ELF-1 (cell line): ENCODE measurements around the gene RIMS1.

Source experiments
- DNase-seq: peaks from one replicate; pipeline ENCODE4 v3.0.0-alpha.2; 2016; ENCODE audit warnings: low read depth, low spot score

The RIMS1 gene

DNA sequence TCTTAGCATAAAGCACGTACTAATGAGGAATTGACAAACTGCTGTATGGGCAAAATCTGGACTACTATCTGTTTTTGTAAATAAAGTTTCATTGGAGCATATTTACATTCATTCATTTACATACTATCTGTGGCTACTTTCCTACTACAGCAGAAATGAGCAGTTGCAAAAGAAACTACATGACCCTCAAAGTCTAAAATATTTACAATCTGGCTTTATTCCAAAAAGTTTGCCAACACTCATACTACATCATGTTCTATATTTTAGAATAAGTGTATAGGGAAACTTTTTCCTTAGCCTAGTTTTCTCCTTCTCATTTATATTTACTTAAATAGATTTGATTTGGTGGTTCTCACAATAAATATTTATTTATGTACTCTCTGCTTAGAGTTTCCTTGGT lies 208.2 kb downstream of the RIMS1 start:
- no peak for DNase-seq

DNA sequence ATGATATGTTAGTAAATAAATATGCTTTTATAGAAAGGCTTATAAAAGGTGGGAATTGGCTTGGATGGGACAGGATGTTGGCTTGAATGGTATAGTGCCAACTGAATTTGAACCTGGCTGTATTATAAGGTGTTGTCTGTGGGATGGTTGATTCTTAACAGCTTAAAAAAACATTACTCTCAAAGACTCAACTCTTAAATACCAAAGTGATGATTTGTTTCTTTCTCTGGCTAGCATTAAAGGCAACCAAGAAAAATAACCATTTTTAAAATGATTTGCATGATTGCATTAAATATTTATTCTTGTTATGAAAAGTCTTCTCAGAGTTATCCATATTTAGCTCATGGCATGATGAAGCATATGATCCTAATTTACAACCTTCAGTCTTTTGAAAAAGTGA lies 216.2 kb downstream of the RIMS1 start:
- DNase-seq = no peak

DNA sequence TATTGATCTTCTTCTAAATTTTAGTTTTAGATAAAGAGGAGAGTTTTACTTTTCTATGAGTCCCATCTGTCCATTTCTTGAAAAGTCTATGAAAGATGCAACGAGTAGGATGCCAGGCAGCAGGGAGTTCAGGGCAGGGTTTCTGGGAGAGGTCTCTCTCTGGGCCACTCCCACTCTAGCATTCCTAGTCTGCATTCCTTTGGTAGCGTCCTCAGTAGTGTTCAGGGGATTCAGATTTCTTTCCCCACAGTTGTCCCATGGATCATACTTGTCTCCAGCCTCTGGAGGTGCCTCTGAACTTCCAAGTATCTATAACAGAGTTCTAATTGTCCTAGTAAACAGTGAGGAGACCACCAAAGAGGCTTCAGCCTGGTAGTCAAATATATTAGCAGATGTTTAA lies 225.3 kb downstream of the RIMS1 start:
- peak; percentile 2 for DNase-seq

DNA sequence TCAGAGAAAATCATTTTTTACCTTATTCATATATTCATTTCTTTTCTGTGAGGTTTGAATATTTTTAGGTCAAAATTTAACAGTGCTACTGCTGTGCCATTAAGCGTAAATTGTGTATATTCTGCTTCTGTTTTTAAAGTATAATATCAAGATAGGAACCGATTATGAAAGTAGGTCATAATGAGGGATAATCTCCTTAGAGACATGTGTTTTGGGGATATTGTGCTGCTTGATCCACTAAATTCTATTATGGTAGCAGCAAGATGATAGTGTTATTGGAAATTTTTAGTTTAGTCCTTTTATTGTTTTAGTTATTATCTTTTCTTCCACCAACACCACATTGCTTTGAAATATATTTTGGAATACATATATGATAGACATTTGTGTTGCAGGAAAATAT lies 244.0 kb downstream of the RIMS1 start:
- no peak for DNase-seq

DNA sequence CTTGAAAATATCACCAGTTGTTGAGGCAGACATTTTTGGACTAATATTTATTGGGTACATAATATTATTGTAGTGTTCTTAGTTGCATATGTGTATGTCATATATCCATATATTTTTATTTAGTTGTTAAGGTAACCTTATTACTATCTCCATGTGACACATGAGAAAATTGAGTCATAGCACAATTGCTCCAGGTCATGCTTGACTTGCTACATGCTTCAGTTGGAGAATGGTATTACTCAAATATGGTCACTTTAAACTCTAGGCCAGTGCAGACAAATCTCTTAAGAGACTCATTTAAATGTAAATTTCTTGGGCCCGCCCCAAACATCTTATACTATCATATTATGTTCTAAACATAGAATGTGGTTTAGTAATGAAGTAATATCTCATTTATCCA lies 246.1 kb downstream of the RIMS1 start:
- no peak for DNase-seq

DNA sequence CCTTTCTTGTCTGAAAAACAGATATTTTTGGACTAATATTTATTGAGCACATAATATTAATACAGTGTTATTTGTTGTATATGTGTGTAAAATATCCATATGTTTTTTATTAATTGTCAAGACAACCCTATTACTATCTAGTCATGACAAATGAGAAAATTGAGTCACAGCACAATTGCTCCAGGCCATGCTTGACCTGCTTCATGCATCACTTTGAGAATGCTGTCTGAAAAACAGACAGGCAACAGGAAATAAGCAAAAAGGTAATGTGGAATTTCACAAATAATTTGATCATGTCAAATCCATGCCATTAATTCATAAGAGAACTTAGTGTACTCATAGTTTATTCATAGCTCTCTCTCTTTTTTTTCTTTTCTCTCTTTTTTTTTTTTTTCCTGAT lies 246.5 kb downstream of the RIMS1 start:
- DNase-seq = no peak

DNA sequence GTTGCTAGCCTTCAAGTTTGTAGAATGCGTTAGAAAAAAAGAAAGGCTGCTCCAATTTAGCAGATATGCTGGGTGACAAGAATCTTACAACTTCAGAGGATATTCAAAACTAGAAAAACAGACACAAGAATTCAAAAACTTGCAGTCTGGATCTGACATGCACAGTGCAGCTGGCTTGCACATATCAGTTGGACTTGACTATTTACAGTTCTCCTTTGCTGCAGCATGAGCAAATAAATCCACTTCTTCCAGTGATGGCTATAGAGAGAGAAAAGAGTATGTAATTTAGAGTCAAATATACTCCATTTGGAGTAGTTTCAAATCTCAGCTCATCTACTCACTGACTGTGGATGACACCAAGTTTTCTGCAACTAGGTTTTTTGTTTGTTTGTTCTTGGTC lies 247.0 kb downstream of the RIMS1 start:
- DNase-seq = no peak

DNA sequence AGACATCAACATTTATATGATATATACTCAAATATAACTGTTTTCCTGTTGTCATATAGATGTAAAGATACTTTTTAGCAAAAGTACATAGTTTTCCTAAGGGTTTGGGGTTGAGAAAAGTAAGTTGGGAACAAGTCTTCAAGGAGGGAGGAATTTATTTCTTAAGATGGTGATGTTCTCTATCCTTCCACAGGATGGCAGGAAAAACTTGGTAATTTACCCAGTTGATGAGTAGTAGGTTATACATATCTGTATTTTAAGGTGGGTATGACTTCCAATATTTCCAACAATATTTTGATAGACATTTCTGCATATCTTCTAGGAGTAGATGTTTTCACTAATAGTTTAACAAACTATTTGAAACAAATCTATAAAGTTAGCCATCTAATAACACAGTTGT lies 254.4 kb downstream of the RIMS1 start:
- no peak for DNase-seq

DNA sequence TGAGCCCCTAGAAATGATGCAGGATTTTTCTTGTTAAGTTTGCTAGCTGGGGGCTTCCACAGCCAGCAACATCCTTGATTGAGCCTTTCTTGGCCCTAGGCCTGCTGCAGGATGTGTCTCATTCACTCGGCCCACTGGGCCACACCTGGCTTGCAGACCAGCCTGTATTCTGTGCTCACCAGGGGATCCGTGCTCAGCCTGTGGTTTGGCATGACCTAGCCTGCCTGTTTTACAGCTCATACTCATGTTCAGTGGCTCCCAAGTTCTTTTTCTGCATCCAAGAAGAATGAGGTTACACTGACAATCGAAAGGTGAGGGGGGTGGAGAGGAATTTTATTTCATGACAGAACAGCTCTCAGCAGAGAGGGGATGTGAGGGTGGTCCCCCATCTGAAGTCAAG lies 263.4 kb downstream of the RIMS1 start:
- no peak for DNase-seq

DNA sequence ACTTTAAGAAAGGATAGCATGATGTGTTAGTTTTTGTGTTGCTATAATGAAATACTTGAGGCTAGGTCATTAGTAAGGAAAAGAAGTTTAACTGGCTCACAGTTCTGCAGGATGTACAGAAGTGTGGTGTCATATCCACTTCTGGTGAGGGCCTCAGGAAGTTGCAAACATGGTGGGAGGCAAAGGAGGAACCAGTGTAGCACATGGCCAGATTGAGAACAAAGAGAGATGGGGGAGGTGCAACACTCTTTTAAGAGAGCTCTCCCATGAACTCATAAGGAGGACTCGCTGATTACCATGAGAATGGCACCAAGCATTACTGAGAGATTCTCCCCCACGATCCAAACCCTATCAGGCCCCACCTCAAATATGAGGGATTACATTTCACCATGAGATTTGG lies 265.4 kb downstream of the RIMS1 start:
- DNase-seq = no peak

DNA sequence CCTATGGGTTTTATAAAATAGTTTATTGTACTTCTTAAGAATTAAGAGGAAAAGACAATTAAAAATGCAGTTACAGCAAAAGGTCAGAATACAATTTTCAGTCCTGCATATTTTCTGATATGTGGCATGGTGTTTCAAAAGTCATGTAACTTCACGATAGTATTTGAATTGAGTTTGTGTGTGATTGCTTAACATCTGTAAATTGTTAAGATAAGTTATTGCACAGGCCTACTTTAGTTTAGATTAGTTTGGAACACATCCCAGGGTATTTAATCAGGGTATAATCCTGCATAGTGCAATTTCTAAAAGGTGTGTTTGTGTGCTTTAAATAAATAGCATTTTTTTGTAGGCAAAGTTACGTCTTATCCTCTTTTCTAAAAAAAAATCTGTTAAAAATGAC lies 289.6 kb downstream of the RIMS1 start:
- no peak for DNase-seq

DNA sequence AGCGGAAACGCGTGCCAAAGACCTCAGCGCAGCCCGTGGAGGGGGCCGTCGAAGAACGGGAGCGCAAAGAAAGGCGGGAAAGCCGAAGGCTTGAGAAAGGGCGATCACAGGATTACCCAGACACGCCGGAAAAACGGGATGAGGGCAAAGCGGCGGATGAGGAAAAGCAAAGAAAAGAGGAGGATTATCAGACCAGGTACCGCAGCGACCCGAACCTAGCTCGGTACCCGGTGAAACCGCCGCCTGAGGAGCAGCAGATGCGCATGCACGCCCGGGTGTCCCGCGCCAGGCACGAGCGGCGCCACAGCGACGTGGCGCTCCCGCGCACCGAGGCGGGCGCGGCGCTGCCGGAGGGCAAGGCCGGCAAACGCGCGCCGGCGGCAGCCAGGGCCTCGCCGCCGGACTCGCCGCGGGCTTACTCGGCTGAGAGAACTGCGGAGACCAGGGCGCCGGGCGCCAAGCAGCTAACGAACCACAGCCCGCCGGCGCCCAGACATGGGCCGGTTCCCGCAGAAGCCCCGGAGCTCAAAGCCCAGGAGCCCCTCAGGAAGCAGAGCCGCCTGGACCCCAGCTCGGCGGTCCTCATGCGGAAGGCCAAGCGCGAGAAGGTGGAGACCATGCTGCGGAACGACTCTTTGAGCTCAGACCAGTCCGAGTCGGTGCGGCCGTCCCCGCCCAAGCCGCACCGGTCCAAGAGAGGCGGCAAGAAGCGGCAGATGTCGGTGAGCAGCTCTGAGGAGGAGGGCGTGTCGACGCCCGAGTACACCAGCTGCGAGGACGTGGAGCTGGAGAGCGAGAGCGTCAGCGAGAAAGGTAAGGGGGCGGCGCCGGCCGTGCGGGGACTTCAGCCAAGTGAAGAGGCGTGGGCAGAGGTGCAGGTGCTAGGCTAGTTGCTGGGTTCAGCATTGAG lies 296.2 kb downstream of the RIMS1 start:
- DNase-seq = peak; percentile 81

DNA sequence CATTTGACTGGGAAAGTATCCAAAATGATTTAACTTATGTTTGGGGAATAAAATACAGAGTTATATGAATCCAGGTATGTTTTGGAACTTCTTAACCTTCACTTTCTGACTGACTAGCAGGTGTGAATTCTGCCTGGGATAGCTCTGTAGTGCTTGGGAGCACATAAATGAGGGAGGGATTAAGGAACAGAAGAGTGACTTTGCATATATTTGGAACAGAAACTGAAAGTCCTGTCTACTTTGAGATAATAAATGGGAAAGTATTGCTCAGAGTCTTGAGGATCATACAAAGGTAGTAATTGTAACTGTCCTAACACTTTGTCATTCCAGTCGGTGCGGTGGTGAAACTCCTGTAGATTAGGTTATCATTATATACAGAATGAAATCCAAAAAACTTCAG lies 317.6 kb downstream of the RIMS1 start:
- no peak for DNase-seq

DNA sequence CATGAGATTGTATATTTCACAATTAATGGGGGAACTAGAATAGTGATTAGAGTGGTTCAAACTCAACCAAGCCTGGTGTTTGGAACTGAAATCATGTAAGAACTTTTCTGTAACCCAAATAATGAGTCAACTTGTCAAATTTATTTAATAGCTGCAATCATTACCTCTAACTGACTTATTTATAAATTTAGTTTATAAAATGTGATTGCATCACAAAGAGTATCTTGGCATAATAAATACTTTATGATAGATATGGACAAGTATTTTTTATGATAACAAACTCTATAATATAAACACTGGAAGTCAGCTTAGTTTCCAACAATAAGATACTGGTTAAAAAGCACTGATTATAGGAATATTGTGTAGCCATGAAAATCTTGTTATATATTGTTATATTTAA lies 319.1 kb downstream of the RIMS1 start:
- DNase-seq = no peak

DNA sequence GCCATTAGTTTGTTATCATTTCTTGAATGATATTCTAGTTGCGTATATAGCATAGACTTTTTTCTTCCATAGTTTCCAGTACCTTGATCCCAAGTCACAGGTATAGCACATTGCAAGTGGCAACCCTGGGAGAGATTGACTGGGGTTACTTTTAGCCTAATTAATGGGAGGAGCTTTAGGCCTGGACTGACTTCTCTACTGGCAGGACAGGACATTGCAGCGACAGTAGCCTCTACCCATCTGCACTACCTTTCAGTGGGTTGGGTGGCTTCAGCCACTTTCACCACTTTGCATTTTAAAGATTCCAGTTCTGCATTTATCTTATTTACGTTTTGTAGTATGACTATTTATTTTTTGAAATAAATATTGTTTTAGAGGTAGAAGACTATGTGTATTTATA lies 320.3 kb downstream of the RIMS1 start:
- DNase-seq = peak; percentile 6

DNA sequence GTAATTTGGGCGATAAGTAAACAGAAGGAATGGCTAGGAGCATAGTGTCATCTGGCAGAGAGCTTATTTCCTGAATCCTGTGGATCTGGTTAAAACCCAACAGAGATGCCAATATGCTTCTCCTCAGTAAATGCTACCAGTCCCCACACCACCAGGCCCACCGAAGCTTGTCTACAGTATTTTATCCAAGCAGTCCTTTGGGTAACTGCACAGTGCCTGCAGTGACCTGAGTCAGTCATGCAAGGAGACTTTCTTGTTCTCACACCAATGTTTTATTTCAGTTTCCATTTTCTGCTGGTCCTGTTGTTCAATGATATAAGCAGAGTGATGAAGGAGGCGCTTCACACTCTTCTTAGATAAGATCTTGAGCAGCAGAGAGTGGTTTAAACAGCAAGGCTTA lies 326.3 kb downstream of the RIMS1 start:
- DNase-seq = no peak

DNA sequence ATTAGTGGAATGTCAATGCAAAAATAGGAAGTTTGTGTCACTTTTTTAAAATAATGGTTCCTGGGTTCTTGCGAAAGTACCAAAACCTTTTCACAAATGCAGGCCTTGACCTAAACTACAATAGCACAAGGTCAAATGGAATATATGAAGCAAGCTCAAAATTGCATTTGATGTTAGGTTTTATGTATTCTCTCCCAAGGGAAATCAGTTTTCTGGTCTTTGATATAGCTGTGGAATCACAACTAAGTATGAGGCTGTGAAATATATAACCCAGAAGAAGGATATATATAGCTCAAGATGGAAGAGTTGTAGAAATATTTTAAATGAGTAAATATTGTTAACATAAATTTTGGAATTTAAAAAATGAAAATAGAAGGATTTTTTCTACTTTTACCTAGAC lies 327.3 kb downstream of the RIMS1 start:
- DNase-seq = no peak

DNA sequence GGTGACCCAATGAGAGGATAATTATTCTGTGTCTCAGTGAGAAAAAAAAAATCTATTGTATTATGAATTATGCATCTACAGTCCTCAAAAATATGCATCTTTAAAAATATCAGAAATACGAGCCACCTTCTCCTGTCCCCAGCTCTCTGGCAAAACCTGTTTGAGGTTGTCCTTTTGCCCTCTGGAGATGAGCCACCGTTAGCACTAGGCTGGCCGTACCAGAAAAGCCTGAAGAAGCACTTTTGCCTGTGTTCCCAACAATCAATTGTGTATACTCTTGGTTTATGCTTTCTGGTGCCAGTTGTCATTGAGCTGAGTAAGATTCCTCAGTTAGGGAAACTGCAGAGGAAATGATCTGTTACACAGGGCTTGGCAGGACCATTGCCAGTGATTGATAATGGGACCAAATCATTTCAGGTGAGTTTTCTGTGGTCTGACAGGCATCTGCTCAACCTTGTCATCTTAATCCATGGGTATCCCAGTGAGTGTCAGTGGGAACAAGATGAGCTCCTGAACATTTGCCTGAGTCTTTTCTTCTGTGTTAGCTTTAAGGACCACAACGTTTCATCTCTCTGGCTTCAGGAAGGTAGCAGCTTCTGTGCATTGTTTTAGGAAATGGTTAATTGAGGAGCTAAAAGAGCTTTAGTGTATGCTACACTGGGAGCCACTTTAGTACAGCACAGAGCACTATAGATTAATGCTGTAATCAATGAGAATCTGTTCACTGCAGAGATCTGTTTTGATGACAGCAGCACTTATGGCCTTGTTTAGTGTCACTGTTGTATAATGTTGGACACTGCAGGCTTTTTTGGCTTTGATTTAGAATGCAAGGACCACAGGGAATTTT lies 330.1 kb downstream of the RIMS1 start:
- DNase-seq = peak; percentile 57

DNA sequence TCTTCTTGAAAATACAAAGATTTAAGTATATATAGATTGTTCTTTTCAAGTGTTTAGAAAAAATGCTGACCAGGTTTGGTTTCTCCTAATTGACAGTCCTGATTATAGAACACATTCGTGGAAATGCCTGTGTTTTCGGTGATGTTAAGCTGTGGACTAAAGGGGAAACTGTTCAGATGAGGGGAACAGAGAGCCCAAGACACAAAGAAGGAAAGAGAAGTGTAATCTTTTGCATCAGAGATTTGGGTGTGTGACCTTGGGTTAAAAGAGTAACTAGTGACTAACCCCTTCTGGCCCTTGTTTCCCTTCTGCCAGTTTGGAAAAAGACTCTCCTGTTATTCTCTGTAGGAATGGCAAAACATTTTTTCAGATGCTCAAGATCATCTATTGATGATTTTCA lies 331.3 kb downstream of the RIMS1 start:
- DNase-seq = no peak

DNA sequence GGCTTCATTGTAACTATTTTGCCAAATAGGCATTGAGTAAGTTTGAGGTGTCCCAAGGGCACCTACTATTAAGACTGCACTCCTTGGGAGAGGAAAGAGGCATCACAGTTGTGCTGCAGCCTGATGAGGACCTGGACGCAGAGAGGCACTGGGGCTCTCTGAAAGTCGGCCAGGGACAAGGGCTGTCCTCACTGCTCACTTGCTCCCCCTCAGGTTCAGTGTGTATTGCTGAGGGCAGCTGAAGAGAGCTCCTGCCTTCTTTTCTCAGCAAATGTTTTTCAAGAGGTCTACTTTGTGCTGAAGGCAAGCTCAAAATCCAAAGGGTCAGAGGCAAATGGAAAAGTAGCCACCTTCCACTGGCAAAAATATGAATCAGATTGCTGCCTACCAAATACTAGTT lies 331.8 kb downstream of the RIMS1 start:
- DNase-seq = peak; percentile 68

DNA sequence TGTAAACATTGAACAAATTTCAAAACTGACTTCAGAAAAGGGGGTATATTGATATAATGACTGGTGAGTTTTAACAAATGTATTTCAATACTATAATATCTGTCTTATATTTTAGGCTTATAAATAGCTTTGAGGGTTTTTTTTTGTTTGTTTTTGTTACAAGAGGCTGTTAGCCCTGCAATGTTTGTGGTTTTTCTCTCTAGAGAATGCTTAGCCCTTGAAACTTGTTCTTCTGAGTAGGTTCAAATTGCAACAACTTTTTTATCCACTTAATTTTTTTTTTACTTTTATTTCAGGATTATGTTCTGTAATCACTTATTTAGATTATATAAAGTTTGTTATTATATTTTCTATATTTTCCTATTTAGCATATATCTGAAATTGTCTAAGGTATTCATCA lies 333.2 kb downstream of the RIMS1 start:
- no peak for DNase-seq

DNA sequence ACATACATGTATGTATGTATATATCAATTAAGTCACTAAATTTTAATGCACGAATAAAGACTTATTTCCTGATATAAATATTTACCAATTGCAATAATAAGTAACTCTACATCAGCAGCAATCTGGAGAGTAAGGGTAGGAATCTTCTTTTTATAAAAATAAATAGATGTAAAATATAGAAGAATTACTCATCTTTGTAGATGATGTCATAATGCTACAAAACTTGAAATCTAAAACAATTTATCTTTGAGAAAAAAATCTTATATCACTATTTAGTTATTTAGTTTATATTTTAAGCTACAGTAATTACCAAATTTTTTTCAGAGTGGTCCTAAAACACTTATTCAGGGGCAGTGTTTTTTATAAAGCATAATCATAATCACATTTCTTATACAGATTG lies 351.7 kb downstream of the RIMS1 start:
- DNase-seq = no peak

DNA sequence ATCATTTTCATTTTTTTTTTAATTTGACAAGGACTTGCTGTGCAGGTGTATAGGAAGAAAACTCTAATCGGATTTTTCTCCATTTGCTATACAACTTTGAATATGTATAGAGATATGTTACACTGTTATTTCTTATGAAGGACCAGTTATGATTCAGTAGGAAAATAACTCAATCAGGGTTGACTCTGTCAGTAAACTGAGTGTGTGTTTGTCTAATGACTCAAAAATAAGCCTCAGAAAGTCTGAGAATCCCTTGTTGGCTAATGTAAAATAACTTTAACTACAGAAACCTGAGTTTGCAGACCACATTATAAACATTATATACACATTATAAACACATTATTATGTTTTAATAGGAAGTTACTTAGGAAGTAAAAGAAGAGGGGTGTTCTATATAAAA lies 352.6 kb downstream of the RIMS1 start:
- no peak for DNase-seq
